Renal cortical epithelial cell (primary cell): ENCODE data around the gene PLOD2. TPM values are rescaled to one million over a fixed set of nuclear protein-coding genes. Genes with fewer than 3 reads are reported as not detected.
"Not testable (repeated sequence)": the region's sequence is repeated elsewhere in the genome, so short reads cannot be mapped to it uniquely, and the experiment has no call there.

Experiments
- DNase-seq: peaks from one replicate; pipeline ENCODE4 v3.0.0-alpha.2; 2011; ENCODE audit warnings: low read depth
- total RNA-seq: library from RNA; depleted of rRNA; stranded (reverse); fragments of >200 nt; gene quantifications from 2 replicates; pipeline ENCODE4 v1.2.3, GENCODE V29; 2014

The PLOD2 gene
- total RNA-seq, 1 donor from 2014 or later: 348 TPM

DNA sequence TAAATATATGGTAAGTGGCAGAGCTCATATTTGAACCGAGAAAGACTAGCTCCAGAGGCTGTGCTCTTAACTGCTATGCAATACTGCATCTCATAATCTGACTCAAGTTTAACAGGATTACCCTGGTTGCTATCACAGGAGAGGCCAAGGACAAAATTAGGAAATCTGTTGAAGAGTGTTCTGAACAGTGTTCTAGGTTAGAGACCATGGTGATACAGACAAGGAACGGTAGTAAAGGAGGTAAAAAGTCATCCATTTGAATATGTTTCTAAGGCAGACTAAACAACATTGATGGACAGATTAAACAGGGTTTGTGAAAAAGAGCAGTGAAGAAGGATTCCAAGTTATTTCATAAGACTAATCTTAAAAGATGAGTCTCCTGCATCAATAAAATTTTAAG, 22.1 kb downstream of the PLOD2 start:
- DNase-seq: no peak

DNA sequence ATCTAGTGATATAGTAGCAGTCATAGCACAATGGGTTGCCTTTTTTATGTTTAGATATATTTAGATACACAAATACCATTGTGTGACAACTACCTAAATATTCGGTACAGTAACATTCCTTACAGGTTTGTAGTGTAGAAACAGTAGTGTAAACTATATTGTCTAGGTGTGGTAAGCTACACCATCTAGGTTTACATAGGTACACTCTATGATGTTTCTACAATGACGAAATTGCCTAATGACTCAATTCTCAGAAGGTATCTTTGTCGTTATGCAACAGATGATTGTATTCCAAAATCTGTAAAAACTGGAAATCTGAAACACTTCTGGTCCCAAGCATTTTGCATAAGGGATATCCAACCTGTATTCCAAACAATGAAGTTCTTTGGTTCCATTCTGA, 24.3 kb downstream of the PLOD2 start:
- DNase-seq: no peak

DNA sequence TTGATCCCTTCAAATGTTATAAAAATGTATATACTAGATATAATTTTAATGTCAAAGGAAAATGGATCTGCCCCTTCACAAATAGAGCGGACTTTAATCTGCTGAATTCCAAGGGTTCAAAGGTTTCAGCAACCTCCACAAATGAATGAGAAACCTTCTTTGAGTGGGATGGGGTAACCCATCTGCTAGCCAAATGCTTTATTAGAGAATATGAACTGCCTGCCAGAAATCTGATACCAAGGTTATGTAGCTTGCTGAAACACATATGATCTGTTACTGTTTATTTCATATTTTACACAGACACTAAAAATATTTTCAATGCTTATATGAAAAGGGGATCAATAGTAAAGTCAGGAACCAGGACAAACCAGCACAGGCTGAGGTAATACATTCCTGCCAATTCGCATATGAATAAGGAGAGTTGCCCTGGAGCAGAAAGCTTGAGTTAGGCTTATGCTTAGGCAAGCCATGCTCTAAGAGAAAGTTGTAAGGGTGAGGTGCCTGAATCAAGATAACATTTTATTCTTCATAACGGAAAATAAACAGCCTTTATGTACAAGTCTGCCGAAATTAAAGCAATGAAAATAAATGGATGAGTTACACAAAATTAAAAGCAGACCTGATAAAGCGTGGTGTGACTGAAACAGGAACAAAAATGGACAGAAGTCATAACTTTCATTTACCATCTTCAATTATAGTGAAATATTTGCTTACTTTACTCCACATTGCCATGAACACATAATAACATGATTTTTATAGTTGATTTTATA, 26.5 kb downstream of the PLOD2 start:
- peak; percentile 54 for DNase-seq

DNA sequence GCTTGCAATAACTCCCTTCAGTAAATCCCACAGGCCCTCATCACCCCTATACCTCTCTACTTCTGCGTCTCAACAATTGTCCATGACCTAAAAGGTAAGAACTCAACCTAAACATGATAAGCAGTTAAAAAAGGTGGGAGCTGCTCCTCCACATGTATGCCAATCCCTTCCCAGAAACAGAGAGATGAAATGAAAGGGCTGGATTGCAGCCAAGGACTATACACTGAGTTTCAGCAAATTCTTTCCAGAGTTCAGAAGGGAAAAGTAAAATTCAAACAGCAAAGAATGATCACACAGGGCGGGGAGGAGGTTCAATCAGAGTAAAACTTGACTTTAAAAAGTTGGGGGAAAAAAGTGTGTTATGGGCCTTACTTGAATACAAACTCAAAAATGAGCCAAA, 27.5 kb downstream of the PLOD2 start:
- DNase-seq: no peak

DNA sequence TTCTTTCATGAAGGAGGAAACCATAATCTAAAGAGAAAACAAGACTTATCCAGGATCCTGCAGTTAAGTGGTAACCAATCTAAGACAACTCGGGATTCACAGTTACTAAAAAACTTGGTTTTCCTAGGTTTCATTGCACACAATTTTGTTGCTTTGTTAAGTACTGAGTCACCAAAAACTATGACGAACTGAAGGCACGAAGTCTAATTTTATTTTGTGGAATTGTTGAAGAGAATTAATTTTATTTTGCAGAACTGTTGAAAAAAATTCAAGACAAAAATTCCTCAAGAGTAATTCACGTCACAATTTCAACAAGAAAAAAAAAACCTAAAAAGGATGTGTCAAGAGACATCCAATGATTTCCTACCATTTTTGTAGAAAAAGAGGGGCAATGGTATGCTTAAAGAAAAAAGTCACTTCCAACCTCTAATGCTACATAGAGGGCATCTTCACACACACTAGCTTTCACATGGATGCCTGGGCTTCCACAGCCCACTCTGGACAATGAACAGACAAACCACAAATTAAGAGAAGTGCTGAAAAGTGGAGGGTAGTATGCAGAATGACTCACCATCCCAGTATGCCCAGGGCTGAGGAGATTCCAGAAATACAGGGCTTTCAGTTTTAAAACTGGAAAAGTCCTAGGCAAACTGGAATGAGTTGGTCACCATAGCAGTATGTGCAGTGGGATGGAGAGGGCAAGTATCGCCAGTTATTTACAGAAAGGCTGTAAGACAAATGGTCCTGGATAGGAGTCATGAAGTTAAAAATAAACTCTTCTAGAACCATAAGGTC, 29.2 kb downstream of the PLOD2 start:
- peak; percentile 97 for DNase-seq

DNA sequence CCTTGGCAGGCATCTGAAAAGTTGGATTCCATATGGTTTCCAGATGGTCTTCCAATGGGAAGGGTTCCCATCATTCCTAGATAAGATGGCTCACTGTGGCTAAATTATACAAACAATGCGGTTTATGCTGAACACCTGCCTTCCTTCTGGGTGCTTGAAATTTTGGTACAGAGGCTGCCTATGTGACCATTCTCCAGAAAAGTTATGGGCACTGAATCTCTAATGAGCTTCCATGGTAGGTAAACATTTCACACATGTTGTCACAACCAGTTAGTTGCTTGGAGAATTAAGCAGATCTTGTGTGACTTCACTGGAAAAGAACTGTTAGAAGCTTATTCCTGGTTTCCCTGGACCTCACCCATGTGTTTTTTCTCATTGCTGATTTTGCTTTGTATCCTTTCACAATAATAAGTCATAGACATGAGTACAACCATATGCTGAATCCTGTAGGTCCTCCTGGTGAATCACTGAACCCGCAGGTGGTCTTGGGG, 30.1 kb downstream of the PLOD2 start:
- DNase-seq: peak; percentile 44

DNA sequence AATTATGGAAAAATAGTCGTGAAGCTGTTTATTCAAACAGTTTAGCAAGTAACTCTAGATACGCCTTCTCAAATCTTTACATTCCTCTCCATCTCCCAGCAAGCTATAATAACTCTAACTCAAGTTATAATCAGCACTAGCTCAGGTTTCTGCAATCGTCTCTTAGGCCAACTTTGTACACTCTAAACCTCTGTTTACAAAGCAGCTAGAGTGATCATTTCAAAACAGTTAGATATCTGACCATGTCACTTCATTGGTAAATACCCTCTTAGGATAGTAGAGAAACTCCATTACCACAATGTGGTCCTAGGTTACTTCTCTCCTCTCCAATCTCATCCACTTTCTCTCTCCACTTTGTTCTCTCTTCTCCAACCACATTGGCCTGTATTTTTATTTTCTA, 31.2 kb downstream of the PLOD2 start:
- DNase-seq: no peak

DNA sequence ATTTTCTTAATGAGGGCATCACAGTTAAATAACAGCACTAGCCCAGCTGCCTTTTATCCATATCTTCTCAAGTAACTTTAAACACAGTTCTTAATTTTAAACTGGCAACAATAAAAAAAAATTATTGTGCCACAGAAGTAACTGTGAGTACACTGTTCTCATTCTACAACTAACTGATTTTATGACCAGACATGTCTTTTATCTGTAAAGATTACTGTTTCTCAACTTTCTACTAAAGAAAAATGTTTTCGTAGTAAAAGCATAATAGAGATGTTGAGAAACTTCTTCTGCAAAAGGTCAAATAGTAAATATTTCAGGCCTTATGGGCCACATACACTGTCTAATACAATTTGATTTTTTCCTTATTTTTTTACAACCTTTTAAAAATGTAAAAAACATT, 32.0 kb downstream of the PLOD2 start:
- no peak for DNase-seq

DNA sequence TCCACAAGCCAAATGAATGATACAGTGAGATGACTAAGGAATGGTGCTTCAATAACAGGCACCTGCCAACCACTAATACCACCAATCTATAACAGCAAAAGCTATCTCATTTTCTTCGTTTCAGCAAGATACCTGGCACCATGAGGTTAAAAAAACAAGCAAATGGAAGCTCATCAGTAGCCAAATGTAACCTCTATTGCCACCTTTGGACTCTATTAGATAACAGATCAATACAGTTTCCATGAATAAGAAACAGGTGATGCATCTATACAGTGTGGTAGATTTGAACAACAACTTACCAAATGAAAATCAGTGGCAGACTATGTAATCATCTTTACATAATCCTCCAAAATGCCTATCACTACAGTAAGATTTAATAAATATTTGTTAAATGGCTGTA, 32.8 kb downstream of the PLOD2 start:
- no peak for DNase-seq

DNA sequence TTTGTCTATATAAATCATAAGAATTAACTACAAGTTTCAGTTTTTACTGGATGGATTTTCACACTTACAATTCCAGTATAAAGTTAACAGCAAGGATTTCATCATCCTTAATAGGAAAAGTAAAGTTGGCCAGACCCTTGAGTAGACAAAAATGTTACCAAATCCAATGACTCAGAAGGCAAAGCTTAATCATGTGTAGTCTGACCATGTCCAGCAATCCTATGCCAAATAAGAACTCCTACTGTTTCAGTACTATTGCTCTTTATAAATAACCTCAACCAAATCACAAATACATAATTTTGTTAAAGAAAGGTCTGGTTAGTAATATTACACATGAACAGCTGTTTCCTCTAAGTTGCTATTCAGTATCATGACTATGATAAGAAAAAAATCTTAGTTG, 35.0 kb downstream of the PLOD2 start:
- DNase-seq: peak; percentile 98

DNA sequence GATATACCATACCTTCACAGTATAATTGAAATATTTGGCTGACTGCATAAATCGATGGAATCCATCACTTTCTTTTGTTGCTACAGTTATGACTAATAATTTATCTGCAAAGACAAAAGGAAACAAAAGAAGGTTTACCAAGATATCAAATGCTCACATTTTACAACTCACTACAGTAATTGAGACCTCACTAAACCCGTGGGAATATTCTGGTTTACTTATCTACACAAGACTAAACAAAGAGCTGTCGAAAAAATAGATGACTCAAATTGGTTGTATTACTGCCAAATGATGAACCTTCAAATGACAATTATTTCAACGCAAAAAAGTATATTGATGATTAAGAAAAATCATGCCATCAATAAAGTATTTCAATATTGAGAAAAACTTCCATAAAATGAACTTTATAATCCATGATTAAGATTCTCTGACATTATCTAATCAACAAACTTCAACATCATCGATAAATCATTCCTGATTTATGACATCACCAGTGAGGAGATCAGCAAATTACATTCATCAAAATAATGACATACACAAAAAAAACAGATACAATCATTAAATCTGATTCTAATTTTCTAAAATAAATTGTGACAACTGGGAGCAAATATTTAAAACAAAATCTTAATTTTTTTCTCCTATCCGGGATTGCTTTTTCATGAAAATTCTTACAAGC, 36.7 kb downstream of the PLOD2 start:
- DNase-seq: no peak

DNA sequence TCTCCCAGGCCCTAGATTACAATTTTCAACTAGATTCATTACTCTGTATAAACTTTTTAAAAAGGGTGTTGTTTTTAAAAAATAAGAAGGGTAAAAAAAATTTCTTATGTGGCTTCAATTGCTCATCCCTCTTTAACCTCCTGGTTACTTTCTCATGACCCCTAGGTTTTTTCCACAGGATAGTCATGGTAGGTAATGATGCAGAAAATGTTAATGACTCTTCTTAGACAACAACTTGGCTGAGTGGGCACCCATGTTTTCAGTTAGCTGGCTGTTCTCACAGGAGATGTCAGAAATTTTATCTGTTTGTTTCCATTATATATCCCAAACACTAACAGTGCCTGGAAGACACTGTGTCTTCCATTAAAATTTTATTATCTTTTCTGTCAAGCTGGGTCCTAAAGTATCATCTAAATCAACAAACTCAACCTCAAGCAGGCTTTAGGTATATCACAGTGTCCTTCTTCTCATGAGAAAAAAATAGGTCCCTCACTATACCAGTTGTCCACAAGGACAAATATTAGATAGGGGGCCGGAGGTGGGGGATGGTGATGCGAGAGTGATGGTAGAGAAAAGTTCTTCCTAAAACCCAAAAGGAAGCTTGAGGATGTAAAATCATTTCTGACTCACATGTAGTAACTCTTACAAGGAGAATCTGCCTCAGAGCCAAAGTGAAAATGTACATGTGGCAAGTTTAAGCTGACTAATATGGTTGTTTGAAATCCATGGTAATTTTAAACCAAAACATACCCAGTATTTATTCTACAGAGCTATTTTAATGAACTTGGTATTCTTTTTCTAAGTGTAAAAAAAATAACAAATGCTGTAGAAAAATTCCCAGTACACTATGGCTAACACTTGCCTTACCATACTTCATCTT, 43.3 kb downstream of the PLOD2 start:
- peak; percentile 97 for DNase-seq

DNA sequence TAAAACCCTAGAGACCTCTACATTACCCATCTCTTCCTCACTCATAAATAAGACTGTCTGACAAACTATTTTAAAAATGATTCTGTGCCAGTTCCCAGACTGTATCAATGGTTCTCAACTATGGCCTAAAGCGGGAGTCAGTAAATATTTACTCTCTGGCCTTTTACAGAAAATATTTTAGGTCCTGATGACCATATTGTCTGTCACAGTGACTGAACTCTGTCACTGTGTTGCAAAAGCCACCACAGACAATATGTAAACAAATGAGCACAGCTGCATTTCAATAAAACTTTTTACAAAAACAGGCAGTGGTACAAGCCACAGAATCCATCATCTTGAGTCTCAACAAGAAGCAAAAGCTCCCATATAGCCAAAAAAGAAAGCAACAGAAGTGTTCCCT, 45.4 kb downstream of the PLOD2 start:
- DNase-seq: no peak

DNA sequence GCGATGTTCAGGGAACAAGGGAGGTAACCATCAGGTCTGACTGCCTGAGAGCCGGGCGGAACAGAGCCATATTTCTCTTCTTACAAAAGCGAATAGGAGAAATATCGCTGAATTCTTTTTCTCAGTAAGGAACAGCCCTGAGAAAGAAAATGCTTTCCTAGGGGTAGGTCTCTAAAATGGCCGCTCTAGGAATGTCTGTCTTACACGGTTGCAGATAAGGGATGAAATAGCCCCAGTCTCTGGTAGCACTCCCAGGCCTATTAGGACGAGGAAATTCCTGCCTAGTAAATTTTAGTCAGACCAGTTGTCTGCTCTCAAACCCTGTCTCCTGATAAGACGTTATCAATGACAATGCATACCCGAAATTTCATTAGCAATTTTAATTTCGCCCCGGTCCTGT, 47.2 kb downstream of the PLOD2 start:
- not testable (repeated sequence) for DNase-seq

DNA sequence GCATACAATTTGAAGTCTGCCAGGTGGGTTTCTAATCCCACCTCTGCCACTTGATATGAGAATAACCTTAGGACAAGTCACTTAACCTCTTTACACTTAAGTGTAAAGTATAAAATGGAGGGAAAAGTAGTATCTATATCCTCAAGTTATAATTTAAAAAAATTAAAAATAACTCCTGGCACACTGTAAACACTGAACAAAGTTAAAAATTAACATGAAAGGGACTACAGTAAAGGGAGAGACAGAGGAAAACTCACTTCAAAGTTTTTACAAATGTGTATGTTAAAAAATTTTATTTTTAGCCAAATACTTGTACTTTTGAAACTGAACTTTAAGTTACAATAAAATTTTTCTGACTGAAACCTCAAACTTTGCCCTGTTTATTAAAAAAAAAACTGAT, 49.6 kb downstream of the PLOD2 start:
- no peak for DNase-seq

DNA sequence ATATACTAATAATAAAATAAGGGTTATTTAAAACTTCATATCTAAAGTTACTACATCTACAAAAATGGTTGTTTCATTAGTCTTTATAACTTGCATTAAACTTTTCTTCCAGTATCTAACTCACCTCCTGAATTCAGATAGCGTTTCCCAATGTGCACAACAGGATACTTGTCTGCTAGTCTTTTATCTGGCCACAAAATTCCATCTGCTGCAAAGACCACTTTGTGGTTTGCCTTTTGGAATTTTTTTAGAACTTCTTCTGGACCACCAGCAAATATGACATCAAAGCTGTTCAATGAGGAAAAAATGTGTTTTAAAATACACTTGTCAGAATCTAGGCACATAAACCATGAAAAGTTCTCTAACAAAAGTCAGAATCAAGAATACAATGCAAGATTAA, 50.8 kb downstream of the PLOD2 start:
- no peak for DNase-seq

DNA sequence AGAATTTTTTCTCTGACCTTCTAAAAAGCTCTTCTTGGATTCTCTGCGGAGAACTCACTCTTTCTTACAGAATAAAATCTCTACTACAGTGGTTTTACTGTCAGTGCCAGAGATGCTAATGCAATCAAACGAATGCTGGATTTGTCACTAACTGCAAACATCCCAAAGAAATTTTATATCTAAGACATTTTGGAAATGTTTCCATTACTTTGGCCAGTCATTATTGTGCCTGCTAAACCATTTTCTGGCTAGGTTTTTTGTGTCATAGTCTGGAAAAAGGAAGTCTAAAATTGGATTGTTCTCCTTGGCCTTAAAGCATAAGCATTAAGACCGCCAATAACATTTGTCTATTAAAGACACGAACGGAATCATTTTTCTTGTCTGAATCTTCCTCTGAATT, 54.0 kb downstream of the PLOD2 start:
- DNase-seq: no peak

DNA sequence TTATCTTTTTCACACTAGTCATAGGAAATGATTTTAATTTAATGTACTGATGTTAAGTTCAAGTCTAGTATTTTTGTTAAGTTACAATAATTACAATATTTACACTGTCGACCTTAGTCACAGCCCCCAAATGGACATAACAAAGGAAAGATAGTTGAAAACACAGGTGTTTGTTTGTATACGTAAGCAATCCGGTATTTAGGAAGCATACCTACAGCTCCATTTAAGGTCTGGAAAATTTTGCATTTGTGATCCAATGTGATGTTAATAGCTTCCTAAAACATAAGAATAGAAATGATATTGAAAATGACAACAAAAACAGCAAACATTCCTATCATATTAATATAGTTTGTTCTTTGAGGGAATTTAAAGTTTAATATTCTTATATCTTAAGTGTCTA, 56.9 kb downstream of the PLOD2 start:
- no peak for DNase-seq

DNA sequence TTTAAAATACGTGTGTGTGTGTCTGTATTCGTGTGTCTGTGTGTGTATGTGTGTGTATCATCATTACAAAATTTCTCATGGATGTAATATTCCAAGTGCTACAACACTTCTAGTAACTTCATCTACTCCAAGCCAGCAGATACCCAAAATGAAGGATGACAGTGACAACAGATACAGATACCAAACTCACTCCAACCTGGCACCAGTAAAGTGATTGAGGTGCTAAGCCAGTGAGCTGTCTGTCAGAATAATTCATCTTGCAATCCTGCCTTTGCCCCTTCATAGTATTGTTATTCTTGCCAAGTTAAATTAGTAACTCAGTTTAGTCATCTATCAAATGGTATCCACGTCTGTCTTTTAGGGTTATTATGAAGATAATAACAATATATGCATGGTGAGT, 58.1 kb downstream of the PLOD2 start:
- DNase-seq: no peak

DNA sequence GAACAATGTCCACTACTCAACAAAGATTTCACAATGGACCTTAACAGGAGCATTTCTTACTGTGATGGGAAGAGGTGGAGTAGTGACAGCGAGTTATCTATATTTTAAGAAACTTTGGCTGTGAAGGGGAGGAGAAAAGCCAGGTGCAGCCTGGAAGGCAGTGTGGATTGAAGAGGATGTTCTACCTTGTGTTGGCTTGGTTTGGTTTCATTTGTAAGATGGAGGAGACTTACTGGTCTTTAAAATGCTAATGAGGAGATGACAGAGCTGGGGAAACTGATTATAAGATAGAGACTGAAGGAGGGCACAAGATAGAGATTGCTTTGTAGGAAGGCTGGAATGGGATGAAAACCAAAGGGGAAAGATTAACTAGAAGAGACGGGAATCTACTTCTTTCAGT, 59.4 kb downstream of the PLOD2 start:
- no peak for DNase-seq

DNA sequence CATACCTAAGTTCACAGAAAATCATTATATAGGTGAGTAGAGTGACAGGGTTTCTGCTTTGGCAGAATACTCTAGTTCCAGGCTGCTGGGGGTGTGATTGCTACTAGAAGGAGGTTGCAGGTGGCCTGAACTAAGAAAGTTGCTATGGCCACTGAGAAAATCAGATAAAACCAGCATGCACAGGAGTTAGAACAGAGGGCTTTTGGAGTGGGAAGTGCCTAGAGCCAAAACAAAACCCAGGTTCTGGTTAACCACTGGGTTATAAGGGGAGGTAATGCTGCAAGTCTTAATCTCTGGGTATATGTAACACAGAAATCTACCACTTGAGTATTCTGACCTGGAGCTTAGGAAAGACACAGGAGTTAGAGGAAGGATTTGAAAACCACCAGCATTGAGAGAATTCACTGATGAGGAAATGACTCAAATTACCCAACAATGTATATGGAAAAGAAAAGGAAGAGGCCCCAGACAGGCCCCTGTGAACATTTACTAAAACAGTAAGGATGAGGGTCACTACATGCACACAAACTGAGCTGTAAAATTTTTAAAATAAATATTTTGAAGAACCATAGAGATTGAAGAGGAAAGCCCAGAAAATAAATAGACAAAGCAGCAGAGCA, 60.0 kb downstream of the PLOD2 start:
- DNase-seq: no peak
